Right lobe of liver (tissue), 4 donors: ENCODE measurements around the gene MTMR2.

Source experiments
- POLR2A ChIP-seq: fragments of 450-650 bp; IDR thresholded peaks from one replicate; pipeline ENCODE4 v1.6.1; 2017; ENCODE audit warnings: antibody characterized with exemption, mild to moderate bottlenecking
- TF ChIP-seq, protein P1 (sequence below), 4 donors: fragments of 200-600 bp in 3 of 4; fragments of 450-650 bp in 1 of 4; IDR thresholded peaks; one replicate each; pipeline versions ENCODE4 v1.5.1 to v1.8.0; 2016 to 2022; ENCODE audit warnings: antibody characterized with exemption in 4 of 4, mild to moderate bottlenecking in 2 of 4
- donor health status: DM: no; HTN: no; CAD: no.
- donor health status: DM: no; HTN: no; CAD: no.
- donor health status: DM: no; HTN: yes; CAD: no.

GRCh38 chr11:95937358-95937757, 13.5 kb upstream of the MTMR2 start:
- TF ChIP-seq POLR2A: no peak
- TF ChIP-seq, protein P1, sequence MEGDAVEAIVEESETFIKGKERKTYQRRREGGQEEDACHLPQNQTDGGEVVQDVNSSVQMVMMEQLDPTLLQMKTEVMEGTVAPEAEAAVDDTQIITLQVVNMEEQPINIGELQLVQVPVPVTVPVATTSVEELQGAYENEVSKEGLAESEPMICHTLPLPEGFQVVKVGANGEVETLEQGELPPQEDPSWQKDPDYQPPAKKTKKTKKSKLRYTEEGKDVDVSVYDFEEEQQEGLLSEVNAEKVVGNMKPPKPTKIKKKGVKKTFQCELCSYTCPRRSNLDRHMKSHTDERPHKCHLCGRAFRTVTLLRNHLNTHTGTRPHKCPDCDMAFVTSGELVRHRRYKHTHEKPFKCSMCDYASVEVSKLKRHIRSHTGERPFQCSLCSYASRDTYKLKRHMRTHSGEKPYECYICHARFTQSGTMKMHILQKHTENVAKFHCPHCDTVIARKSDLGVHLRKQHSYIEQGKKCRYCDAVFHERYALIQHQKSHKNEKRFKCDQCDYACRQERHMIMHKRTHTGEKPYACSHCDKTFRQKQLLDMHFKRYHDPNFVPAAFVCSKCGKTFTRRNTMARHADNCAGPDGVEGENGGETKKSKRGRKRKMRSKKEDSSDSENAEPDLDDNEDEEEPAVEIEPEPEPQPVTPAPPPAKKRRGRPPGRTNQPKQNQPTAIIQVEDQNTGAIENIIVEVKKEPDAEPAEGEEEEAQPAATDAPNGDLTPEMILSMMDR (IDR thresholded peaks at IDR 0.05): no peak
